Astrocyte of the hippocampus (primary cell): Measurements from ENCODE around the gene RAI1.
A peak's percentile ranks its signal among the peaks of the same experiment; 100 is the strongest.
"Not testable (repeated sequence)": the region's sequence is repeated elsewhere in the genome, so short reads cannot be mapped to it uniquely, and the experiment has no call there.

Source experiments
- DNase-seq: peaks from one replicate; pipeline ENCODE4 v3.0.0; 2011; ENCODE audit warnings: low read depth, low spot score

Gene RAI1

DNA sequence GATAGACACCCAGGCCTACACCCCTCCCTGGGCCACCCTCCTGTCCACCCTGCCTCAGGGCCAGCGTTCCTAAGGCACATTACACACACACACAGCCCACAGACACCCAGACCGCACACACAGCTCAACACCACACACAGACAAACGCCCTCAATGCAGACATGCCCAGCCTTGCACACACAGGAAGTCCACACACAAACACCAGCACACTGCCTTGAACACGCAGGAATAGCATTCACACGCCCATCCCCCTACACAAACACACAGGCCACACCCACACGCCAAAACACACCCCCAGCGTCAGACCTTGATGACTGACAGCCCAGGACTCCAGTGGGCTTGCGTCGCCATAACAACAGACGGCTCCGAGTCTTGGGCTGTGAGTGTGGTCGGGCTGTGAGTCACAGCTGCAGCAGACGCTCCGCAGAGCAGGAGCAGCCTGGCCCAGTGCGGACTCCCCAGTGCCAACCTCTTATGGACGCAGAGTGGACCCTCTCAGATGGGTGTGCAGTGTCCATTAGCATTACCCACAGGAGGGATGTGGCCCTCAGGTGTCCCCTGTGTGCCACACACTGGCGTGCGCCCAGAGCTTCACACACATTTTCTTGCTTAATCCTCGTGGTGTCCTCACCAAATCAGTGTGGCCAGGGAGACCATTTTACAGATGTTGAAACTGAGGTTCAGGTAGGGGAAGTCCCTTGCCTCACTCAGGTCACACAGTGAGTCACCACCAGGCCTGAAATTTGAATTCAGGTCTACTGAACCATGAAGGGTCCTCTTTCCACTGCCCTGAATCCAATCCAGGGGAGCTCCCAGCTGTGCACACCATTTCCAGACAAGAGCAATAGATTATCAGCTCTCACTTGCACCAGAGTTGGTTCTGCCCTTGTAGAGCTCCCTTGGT is 17.8 kb upstream of the RAI1 start:
- DNase-seq = peak; percentile 98

- DNase-seq = no peak
Observed at GRCh38 chr17:17664064-17664452, 17.2 kb upstream of the RAI1 start.

- DNase-seq = no peak
Observed at GRCh38 chr17:17665255-17665654, 16.0 kb upstream of the RAI1 start.

- peak; percentile 78 for DNase-seq
Observed at GRCh38 chr17:17666111-17666714, 15.0 kb upstream of the RAI1 start.

GRCh38 chr17:17667231-17667630 is 14.0 kb upstream of the RAI1 start:
- DNase-seq = no peak

GRCh38 chr17:17667947-17668346 is 13.3 kb upstream of the RAI1 start:
- no peak for DNase-seq

DNA sequence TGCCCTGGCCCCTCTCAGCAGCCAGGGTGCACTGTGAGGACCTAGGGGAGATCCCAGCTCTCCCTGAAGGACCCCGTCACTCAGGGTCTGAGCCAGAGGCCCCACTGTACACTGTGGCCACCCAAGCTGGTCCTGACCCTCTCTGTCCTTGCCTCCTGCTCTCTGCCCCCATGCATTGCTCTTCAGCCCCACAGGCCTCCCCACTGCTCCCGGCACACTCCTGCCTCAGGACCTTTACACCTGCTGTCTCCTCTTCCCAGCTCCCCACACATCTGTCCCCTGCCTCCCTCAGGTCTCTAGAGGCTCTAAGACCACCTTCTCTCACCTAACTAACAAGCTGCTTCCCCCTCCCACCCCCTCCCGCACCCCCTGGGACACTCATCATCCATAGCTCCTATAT is 12.9 kb upstream of the RAI1 start:
- no peak for DNase-seq

DNA sequence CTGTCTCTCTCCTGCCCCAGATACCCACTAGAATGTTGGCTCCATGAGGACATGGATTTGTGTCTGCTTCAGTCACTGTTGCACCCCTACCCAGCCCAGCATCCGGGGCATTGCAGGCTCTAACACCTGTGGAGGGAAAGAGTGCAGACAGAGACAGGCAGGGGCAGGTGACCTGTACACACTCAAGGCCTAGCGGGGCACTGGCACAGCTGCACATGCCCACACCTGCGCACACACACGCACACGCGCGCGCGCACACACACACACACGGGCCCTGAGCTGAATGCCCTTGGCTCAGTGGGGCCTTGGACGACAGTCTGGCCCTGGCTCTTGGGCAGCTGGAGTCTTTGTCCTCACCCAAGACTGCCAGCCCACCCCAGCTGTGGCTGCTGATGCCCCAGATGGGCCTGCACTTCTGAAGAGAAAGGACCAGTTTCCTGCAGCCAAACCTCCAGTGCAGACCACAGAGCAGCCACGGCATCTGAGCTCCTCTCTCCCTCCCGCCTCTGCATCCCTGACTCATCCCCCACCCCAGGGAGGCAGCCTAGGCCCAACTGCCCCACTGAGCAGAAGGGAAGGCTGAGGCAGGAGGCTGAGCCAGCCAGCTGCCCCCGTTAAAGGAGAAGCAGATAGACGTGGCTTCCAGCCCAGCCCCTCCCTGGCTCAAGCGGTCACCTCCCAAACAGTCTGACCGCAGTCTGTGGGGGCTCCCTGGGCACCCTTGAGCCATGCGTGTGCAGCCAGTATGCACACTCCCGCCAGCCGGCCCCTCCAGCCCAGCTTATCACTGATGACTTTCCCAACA is 12.3 kb upstream of the RAI1 start:
- no peak for DNase-seq

DNA sequence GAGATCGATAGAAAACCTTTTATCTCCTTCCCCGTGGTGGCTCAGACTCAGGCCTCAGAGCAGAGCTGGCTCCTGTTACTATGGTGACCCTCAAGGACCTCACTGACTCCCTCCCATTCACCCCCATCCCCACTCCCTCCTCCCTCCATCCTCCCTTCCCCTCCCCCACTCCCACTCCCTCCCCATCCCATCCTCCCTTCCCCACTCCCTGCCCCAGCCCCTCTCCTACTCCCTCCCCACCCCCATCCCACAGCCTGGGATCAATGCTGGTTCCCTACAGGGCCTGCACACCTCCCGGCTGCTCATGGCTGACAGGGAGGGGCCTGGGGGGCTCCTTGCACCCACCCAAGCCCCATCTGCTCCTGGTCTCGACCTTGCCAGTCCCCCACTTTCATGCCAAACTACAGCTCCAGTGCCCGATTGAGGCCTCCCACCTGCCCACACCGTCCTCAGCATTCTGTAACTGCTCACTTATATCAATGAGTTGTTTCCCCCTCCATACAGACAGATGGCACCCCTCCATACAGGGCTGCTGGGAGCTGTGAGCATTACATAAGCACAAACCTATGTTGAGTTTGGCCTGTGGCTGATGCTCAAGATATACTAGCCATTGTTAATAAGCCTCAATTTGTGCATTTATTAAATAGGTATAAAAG is 11.6 kb upstream of the RAI1 start:
- DNase-seq = no peak

DNA sequence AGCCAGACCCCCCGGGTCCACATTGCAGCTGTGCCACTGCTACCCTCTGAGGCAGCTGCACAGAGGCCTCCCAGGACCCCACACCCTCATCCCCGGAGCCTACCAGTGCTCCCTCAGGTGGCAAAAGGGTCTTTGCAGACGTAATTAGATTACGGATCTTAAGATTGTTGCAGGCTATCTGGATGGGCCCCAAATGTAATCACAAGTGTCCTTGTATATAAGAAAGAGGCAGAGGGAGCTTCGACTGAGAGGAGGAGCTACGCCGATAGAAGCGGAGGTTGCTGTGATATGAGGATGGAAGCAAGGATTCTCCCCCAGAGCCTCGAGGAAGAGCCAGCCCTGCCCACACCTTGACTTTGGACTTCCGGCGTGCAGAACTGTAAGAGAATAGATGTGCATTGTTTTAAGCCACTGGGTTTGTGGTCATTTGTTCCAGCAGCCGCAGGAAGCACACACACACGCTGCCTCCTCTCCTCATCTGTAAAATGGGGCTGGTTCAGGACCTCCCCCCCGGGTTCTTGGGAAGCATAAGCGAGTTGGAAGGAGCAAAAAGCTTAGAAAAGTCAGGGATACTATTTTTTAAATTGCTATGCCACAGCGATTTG is 10.5 kb upstream of the RAI1 start:
- DNase-seq = no peak

GRCh38 chr17:17671369-17672129 is 9.7 kb upstream of the RAI1 start:
- DNase-seq = no peak

DNA sequence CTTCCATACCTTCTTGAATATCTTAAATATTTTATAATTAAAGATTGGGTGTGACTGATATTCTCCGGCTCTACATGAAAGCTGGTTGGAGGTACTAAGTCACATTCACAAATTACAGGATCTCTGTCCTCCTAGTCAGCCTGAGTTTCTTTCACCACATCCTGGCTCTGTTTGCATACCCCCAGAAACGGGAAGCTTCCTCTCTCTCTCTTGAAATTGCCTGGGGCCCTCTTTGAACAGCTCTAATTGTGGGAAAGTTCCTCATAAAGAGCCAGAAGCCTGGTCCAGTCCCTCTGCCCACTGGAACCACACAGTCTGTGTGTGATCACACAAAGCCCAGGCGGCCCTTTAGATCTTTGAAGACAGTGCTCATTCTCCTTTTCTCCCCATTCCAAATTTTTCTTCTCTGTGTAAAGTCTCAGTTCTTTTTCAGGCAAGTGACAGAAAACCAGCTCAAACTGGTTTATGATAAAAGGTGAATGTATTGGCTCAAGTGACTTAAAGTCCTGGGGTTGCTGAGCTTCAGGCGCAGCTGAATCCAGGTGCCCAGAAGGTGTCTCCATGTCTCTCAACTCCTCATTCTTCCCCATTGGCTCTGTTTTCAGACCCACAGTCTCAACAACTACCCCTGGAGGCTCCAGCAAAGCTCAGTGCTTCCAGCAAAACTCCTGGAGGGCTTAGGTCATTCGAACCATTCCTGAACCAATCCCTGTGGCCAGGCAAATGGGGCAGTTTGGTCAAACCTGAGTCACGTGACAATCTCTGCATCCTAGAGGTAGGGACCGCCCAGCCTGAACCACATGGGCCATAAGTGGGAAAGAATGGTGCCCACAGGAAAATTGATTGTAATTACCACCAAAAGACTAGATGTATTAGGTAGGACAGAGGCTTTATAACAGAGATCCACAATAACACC is 8.5 kb upstream of the RAI1 start:
- DNase-seq = no peak

DNA sequence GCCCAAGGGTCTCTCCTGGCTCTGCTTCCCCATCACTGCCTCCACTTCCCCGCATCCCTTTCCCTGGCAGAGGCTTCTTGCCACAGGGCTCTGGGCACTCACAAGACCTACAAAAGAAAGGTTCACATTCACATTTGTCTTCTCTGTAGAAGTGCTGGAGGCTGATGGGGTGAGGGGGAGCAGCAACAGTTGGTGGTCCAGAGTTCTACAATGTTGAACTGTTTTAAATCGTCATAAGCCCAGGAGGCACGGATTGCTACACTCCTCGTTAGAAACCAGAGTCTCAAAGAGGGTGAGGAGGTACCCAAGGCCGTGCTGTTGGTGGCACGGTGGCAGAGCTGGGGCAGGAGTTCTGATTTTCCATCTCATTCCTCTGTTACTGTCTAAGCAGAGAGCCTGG is 5.8 kb upstream of the RAI1 start:
- DNase-seq = no peak

GRCh38 chr17:17675925-17676534 is 5.2 kb upstream of the RAI1 start:
- no peak for DNase-seq

DNA sequence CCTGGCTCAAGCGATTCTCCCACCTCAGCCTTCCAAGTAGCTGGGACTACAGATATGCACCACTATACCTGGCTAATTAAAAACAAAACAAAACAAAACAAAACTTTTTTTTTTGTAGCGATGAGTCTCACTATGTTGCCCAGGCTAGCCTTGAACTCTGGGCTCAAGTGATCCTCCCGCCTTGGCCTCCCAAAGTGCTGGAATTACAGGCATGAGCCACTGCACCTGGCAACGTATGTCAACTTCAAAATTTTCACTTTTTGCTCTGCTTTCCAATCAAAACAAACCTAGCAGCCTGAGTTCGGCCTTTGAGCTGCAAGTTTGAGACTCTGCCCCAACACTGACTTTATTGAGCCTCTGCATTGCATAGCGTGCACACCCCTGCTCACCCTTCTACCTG is 4.5 kb upstream of the RAI1 start:
- no peak for DNase-seq

GRCh38 chr17:17677299-17678040 is 3.8 kb upstream of the RAI1 start:
- DNase-seq = no peak

DNA sequence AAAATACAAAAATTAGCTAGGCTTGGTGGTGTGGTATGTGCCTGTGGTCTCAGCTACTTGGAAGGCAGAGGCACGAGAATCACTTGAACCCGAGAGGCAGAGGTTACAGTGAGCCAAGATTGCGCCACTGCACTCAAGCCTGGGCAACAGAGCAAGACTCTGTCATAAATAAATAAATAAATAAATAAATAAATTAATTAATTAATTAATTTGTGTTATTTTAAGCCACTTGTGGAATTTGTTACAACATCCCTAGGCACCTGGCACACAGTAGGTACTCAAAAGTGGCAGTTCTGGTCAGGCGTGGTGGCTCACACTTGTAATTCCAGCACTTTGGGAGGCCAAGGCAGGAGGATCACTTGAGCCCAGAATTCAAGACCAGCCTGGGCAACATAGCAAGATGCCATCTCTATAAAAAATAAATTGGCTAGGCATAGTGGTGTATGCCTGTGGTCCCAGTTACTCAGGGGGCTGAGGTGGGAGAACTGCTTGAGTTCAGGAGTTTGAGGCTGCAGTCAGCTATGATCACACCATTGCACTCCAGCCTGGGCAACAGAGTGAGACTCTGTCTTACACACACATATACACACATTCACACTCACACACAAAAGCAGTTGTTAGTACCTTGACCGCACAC is 3.1 kb upstream of the RAI1 start:
- not testable (repeated sequence) for DNase-seq

DNA sequence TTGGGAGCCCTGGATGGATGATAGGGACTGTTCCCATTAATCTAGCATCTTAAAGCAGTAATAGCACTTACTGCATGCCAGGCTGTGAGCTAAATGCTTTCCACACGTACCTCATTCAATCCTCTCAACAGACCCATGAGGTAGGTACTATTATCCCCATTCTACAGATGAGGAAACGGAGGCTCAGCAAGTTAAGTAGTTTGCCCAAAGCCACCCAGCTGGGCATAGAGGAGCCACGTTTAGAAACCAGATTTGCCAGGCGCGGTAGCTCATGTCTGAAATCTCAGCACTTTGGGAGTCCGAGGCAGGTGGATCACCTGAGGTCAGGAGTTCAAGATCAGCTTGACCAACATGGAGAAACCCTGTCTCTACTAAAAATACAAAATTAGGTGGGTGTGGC is 2.0 kb upstream of the RAI1 start:
- no peak for DNase-seq
